ENCODE results near the gene MED6. TPM values are rescaled to one million over a fixed set of nuclear protein-coding genes. Genes with fewer than 3 reads are reported as not detected.

Gene MED6
- total RNA-seq, 1 experiment from 2014 or later, result 55.3 TPM

GRCh38 chr14:70641548-70642302, 41.3 kb upstream of the MED6 start, which contains the start of gene TTC9:
TSS of gene TTC9 (plus strand) at chr14:70641916. CDS start at chr14:70642130, 214 bp downstream.
- Histone ChIP-seq H2AK5ac (ENCODE audit: insufficient read length, low read length) (no peak within 1 kb of the TSS), H3K4ac (ENCODE audit: low read depth, low read length) (no peak within 1 kb of the TSS), H3K27me3 (ENCODE audit: insufficient read depth, low read length) (no peaks in the 10 kb centered on the region), H3K9ac (ENCODE audit: extremely low read depth, insufficient read length, low read length) (peak within 1 kb of the TSS; percentile 69), H4K8ac (replicated peaks; ENCODE audit: insufficient read length, low read depth, low read length) (no peak within 1 kb of the TSS), H3K23ac (ENCODE audit: insufficient read length, low read depth, low read length) (no peak within 1 kb of the TSS), H4K20me1 (ENCODE audit: control insufficient read depth, insufficient read depth, insufficient read length) (no peaks in the 10 kb centered on the region), H2BK15ac (ENCODE audit: low read depth, low read length) (no peak within 1 kb of the TSS), H3K14ac (ENCODE audit: insufficient read depth, low read length) (peak within 1 kb of the TSS; percentile 43), H2BK12ac (ENCODE audit: insufficient read length, low read depth, low read length) (no peak within 1 kb of the TSS), H4K91ac (ENCODE audit: insufficient read length, low read depth, low read length) (no peak within 1 kb of the TSS), H4K5ac (ENCODE audit: insufficient read length, low read depth, low read length) (no peak within 1 kb of the TSS), H2AFZ (ENCODE audit: low read length) (no peak within 1 kb of the TSS), H3K9me3 (ENCODE audit: control insufficient read depth, low read depth, low read length) (no peaks in the 10 kb centered on the region), H2BK20ac (ENCODE audit: low read depth, low read length, poor library complexity, severe bottlenecking) (no peak within 1 kb of the TSS), H3K18ac (ENCODE audit: insufficient read length, low read depth, low read length) (peak within 1 kb of the TSS; percentile 44), H3K4me2 (ENCODE audit: insufficient read depth, insufficient read length, low read length) (peak within 1 kb of the TSS; percentile 99), H3K56ac (ENCODE audit: insufficient read length, low read depth, low read length) (no peak within 1 kb of the TSS), H2BK5ac (ENCODE audit: insufficient read length, low read length) (no peak within 1 kb of the TSS), H3K23me2 (ENCODE audit: insufficient read length, low read depth, low read length, poor library complexity, severe bottlenecking) (peaks cover 21% of the 10 kb centered on the region), H3K4me1 (ENCODE audit: insufficient read depth, low read length) (peaks cover 18% of the 10 kb centered on the region), H3K79me1 (ENCODE audit: insufficient read depth, low read depth, low read length, poor library complexity, severe bottlenecking) (no peaks in the 10 kb centered on the region), H3K27ac (ENCODE audit: insufficient read length, low read depth, low read length) (no peak within 1 kb of the TSS), H3K79me2 (ENCODE audit: insufficient read depth, low read length) (peaks cover 33% of the 10 kb centered on the region; the same call in 1 of the 2 replicates), H2BK120ac (ENCODE audit: low read depth, low read length, poor library complexity, severe bottlenecking) (no peak within 1 kb of the TSS), H3T11ph (ENCODE audit: low read length) (no peak within 1 kb of the TSS)
- TF ChIP-seq CTCF (conservative IDR thresholded peaks at IDR 0.05), result no peak
- Mint-ChIP-seq H3K36me3 (ENCODE audit: insufficient read depth in 1 of 3, low read depth in 3 of 3) (peaks cover 0 to 4% (median 3%) of the 10 kb centered on the region in 3 experiments; a peak in 4 of 7 replicates), H3K27ac (peak within 1 kb of the TSS; percentile 54 to 96 (median 62); a peak in 5 of 7 replicates), H3K9me3 (no peaks in the 10 kb centered on the region), H3K4me1 (peaks cover 48 to 49% of the 10 kb centered on the region in 2 experiments), H3K4me3 (peak within 1 kb of the TSS; percentile 87 to 97), H3K27me3 (ENCODE audit: low read depth) (no peaks in the 10 kb centered on the region)
- peak; percentile 47 for DNase-seq
- WGBS (ENCODE audit: extremely low coverage, insufficient read length, low lambda C conversion rate), result no CpG with 5 or more reads among the region's 105 CpGs
